ENCODE results near the gene DNM3.

Gene DNM3

GRCh38 chr1:172308142-172308541 is 466.8 kb downstream of the DNM3 start:
- no peak for ATAC-seq
- TF ChIP-seq CREB5 (CRISPR knock-in tag; IDR thresholded peaks at IDR 0.05; ENCODE audit: low read depth) (no peak), ZNF8 (CRISPR knock-in tag; IDR thresholded peaks at IDR 0.05) (no peak), CSDC2 (CRISPR knock-in tag; IDR thresholded peaks at IDR 0.05) (no peak), ZFP3 (CRISPR knock-in tag; IDR thresholded peaks at IDR 0.05) (no peak), TSHZ2 (CRISPR knock-in tag; IDR thresholded peaks at IDR 0.05) (no peak), PATZ1 (CRISPR knock-in tag; IDR thresholded peaks at IDR 0.05; ENCODE audit: borderline replicate concordance) (no peak), OSR1 (CRISPR knock-in tag; IDR thresholded peaks at IDR 0.05) (no peak), ZNF565 (CRISPR knock-in tag; conservative IDR thresholded peaks at IDR 0.05; ENCODE audit: low read depth) (no peak), CSRNP3 (CRISPR knock-in tag; IDR thresholded peaks at IDR 0.05) (no peak), ZNF70 (CRISPR knock-in tag; IDR thresholded peaks at IDR 0.05) (no peak), ZFP30 (CRISPR knock-in tag; IDR thresholded peaks at IDR 0.05) (no peak), BACH2 (CRISPR knock-in tag; IDR thresholded peaks at IDR 0.05; ENCODE audit: borderline replicate concordance) (no peak), TOX (CRISPR knock-in tag; IDR thresholded peaks at IDR 0.05; ENCODE audit: borderline replicate concordance) (no peak), ZC3H10 (CRISPR knock-in tag; IDR thresholded peaks at IDR 0.05) (no peak), GLIS3 (CRISPR knock-in tag; IDR thresholded peaks at IDR 0.05) (no peak), SNAI2 (CRISPR knock-in tag; IDR thresholded peaks at IDR 0.05) (no peak), TCF4 (CRISPR knock-in tag; IDR thresholded peaks at IDR 0.05; ENCODE audit: borderline replicate concordance) (no peak), PPARA (CRISPR knock-in tag; IDR thresholded peaks at IDR 0.05; ENCODE audit: borderline replicate concordance) (no peak)

GRCh38 chr1:172308577-172308976 is 467.3 kb downstream of the DNM3 start:
- ATAC-seq, result no peak
- TF ChIP-seq BACH2 (CRISPR knock-in tag; IDR thresholded peaks at IDR 0.05; ENCODE audit: borderline replicate concordance) (no peak), PATZ1 (CRISPR knock-in tag; IDR thresholded peaks at IDR 0.05; ENCODE audit: borderline replicate concordance) (no peak), ARNTL (CRISPR knock-in tag; IDR thresholded peaks at IDR 0.05; ENCODE audit: borderline replicate concordance, low read depth) (no peak), ZFP3 (CRISPR knock-in tag; IDR thresholded peaks at IDR 0.05) (no peak), POU6F1 (CRISPR knock-in tag; IDR thresholded peaks at IDR 0.05; ENCODE audit: borderline replicate concordance, low read depth) (no peak), TOX (CRISPR knock-in tag; IDR thresholded peaks at IDR 0.05; ENCODE audit: borderline replicate concordance) (no peak), RARB (CRISPR knock-in tag; IDR thresholded peaks at IDR 0.05) (no peak), TSHZ2 (CRISPR knock-in tag; IDR thresholded peaks at IDR 0.05) (no peak), CSDC2 (CRISPR knock-in tag; IDR thresholded peaks at IDR 0.05) (no peak), ZNF8 (CRISPR knock-in tag; IDR thresholded peaks at IDR 0.05) (no peak), TCF4 (CRISPR knock-in tag; IDR thresholded peaks at IDR 0.05; ENCODE audit: borderline replicate concordance) (no peak), CSRNP3 (CRISPR knock-in tag; IDR thresholded peaks at IDR 0.05) (no peak), SNAI2 (CRISPR knock-in tag; IDR thresholded peaks at IDR 0.05) (no peak), ISL1 (CRISPR knock-in tag; IDR thresholded peaks at IDR 0.05) (no peak), PPARA (CRISPR knock-in tag; IDR thresholded peaks at IDR 0.05; ENCODE audit: borderline replicate concordance) (no peak), GLIS3 (CRISPR knock-in tag; IDR thresholded peaks at IDR 0.05) (no peak)

Data from SK-N-SH treated with all-trans-retinoic acid at 6 μM for 48 hours (cell line).